SK-N-MC (cell line): ENCODE data around the gene ZKSCAN4.

ENCODE experiments used
- EZH2 ChIP-seq: fragments of 200-600 bp; sonication (generic); IDR thresholded peaks from one replicate; pipeline ENCODE4 v1.6.1; 2017; ENCODE audit warnings: antibody characterized with exemption
- FOXP2 ChIP-seq: optimal IDR thresholded peaks from 2 replicates; pipeline ENCODE3; 2011; ENCODE audit warnings: mild to moderate bottlenecking, moderate library complexity; ENCODE audit not compliant: insufficient read depth; ENCODE audit errors: extremely low read length, control extremely low read depth

- TF ChIP-seq FOXP2, result no peak
- TF ChIP-seq EZH2, result no peak
These were observed 25.6 kb downstream of the ZKSCAN4 start for GRCh38 chr6:28226460-28226859.
